ENCODE data around the gene MIXL1.

DNA sequence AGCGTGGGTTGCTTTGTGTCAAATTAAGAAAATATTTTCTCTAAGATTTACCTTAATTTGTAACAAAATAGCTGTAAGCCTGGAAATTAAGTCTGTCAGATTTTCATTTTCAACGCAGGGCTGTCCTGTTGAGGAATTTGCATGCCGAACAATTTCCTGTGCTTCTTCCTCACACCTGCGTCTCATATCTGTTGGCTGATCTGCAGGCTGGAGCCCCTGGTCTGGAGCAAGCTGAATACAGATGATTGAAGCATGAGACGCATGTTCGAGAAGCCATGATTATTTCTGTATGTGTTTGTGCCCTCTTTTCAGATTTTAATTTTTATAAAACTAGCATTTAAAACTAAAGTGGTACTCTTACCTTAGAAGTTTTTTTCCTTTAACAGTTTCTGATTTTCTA, 9.8 kb downstream of the MIXL1 start:
- TF ChIP-seq EZH2 (IDR thresholded peaks at IDR 0.05; ENCODE audit: insufficient read depth, poor library complexity, severe bottlenecking) (no peak), EZH2phosphoT487 (IDR thresholded peaks at IDR 0.05; ENCODE audit: insufficient read depth, low read depth) (no peak)
